ENCODE measurements around the gene COLQ.
"Not testable (repeated sequence)": the region's sequence is repeated elsewhere in the genome, so short reads cannot be mapped to it uniquely, and the experiment has no call there.

Gene COLQ

GRCh38 chr3:15420871-15421270 lies 100.6 kb downstream of the COLQ start:
- DNase-seq = no peak
- Histone ChIP-seq H3K9me3 (ENCODE audit: control insufficient read depth, low read length) (no peaks in the 10 kb centered on the region), H3K27me3 (replicated peaks; ENCODE audit: control insufficient read depth, insufficient read depth, low read length, poor library complexity, severe bottlenecking) (no peaks in the 10 kb centered on the region), H3K4me3 (ENCODE audit: insufficient read depth, low read depth, low read length, poor library complexity, severe bottlenecking) (no peak overlapping the region), H3K27ac (ENCODE audit: insufficient read depth, low read length, poor library complexity, severe bottlenecking) (no peak overlapping the region), H3K36me3 (ENCODE audit: control insufficient read depth, insufficient read depth, low read length) (peaks cover 3% of the 10 kb centered on the region), H3K4me1 (ENCODE audit: control insufficient read depth, insufficient read depth, low read length, poor library complexity, severe bottlenecking) (no peaks in the 10 kb centered on the region)

GRCh38 chr3:15410966-15411365 lies 110.5 kb downstream of the COLQ start:
- not testable (repeated sequence) for H3K9me3 ChIP-seq (ENCODE audit: control insufficient read depth, low read length); H3K4me3 ChIP-seq (ENCODE audit: insufficient read depth, low read depth, low read length, poor library complexity, severe bottlenecking); H3K27ac ChIP-seq (ENCODE audit: insufficient read depth, low read length, poor library complexity, severe bottlenecking); H3K4me1 ChIP-seq (ENCODE audit: control insufficient read depth, insufficient read depth, low read length, poor library complexity, severe bottlenecking); H3K27me3 ChIP-seq (replicated peaks; ENCODE audit: control insufficient read depth, insufficient read depth, low read length, poor library complexity, severe bottlenecking); DNase-seq
- H3K36me3 ChIP-seq (ENCODE audit: control insufficient read depth, insufficient read depth, low read length) = peaks cover 37% of the 10 kb centered on the region

- no peak overlapping the region for H3K4me3 ChIP-seq (ENCODE audit: insufficient read depth, low read depth, low read length, poor library complexity, severe bottlenecking)
- no peak for DNase-seq
- peaks cover 26% of the 10 kb centered on the region for H3K36me3 ChIP-seq (ENCODE audit: control insufficient read depth, insufficient read depth, low read length)
- no peak overlapping the region for H3K27ac ChIP-seq (ENCODE audit: insufficient read depth, low read length, poor library complexity, severe bottlenecking)
- no peaks in the 10 kb centered on the region for H3K9me3 ChIP-seq (ENCODE audit: control insufficient read depth, low read length)
- no peaks in the 10 kb centered on the region for H3K4me1 ChIP-seq (ENCODE audit: control insufficient read depth, insufficient read depth, low read length, poor library complexity, severe bottlenecking)
- no peaks in the 10 kb centered on the region for H3K27me3 ChIP-seq (replicated peaks; ENCODE audit: control insufficient read depth, insufficient read depth, low read length, poor library complexity, severe bottlenecking)
These were observed 111.7 kb downstream of the COLQ start for GRCh38 chr3:15409774-15410173.

DNA sequence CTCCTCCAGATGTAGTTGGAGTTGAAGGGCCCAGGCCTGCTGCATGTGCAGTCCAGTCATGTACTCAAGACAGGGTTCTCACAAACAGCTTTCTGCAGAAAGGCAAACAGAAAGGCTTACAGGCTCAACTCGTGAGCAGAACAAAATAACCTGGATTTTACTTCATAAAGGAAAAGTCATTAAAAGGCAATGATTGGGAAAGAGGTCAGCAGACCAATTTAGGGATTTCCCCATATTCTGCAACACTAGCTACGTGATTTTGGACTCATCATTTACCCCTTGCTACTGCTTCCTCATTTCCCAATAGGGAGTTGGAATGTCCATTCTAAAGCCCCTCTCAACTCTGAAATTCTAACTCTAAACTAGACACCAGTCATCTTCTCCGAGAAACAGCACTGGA lies 112.3 kb downstream of the COLQ start:
- Histone ChIP-seq H3K36me3 (ENCODE audit: control insufficient read depth, insufficient read depth, low read length) (peaks cover 22% of the 10 kb centered on the region), H3K27ac (ENCODE audit: insufficient read depth, low read length, poor library complexity, severe bottlenecking) (no peak overlapping the region), H3K27me3 (replicated peaks; ENCODE audit: control insufficient read depth, insufficient read depth, low read length, poor library complexity, severe bottlenecking) (no peaks in the 10 kb centered on the region), H3K4me3 (ENCODE audit: insufficient read depth, low read depth, low read length, poor library complexity, severe bottlenecking) (no peak overlapping the region), H3K9me3 (ENCODE audit: control insufficient read depth, low read length) (no peaks in the 10 kb centered on the region), H3K4me1 (ENCODE audit: control insufficient read depth, insufficient read depth, low read length, poor library complexity, severe bottlenecking) (no peaks in the 10 kb centered on the region)
- no peak for DNase-seq

GRCh38 chr3:15405448-15406050 lies 116.0 kb downstream of the COLQ start:
- no peaks in the 10 kb centered on the region for H3K27me3 ChIP-seq (replicated peaks; ENCODE audit: control insufficient read depth, insufficient read depth, low read length, poor library complexity, severe bottlenecking)
- H3K4me3 ChIP-seq (ENCODE audit: insufficient read depth, low read depth, low read length, poor library complexity, severe bottlenecking) = no peak overlapping the region
- peaks cover under 1% of the 10 kb centered on the region for H3K4me1 ChIP-seq (ENCODE audit: control insufficient read depth, insufficient read depth, low read length, poor library complexity, severe bottlenecking)
- H3K36me3 ChIP-seq (ENCODE audit: control insufficient read depth, insufficient read depth, low read length) = peaks cover 5% of the 10 kb centered on the region
- no peak for DNase-seq
- H3K27ac ChIP-seq (ENCODE audit: insufficient read depth, low read length, poor library complexity, severe bottlenecking) = no peak overlapping the region
- no peaks in the 10 kb centered on the region for H3K9me3 ChIP-seq (ENCODE audit: control insufficient read depth, low read length)

DNA sequence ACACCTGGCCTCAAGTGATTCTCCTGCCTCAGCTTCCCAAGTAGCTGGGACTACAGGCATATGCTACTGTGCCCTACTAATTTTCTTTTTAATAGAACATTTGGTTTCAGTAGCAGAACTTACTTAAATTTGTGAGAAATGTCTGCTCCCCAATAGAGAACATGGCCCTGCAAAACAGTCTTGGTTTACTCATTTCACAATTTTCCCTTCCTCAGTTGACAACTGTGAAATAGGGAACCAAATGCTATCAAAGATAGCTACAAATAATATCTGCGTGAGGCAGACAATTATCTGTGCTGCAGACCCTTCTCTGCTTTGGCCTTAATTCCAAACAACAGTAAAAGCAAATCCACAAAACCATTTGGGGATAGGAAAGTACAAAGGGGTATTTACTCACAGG lies 116.7 kb downstream of the COLQ start:
- DNase-seq = no peak
- Histone ChIP-seq H3K9me3 (ENCODE audit: control insufficient read depth, low read length) (no peaks in the 10 kb centered on the region), H3K27me3 (replicated peaks; ENCODE audit: control insufficient read depth, insufficient read depth, low read length, poor library complexity, severe bottlenecking) (no peaks in the 10 kb centered on the region), H3K4me1 (ENCODE audit: control insufficient read depth, insufficient read depth, low read length, poor library complexity, severe bottlenecking) (peaks cover 9% of the 10 kb centered on the region), H3K27ac (ENCODE audit: insufficient read depth, low read length, poor library complexity, severe bottlenecking) (no peak overlapping the region), H3K4me3 (ENCODE audit: insufficient read depth, low read depth, low read length, poor library complexity, severe bottlenecking) (no peak overlapping the region), H3K36me3 (ENCODE audit: control insufficient read depth, insufficient read depth, low read length) (peaks cover 4% of the 10 kb centered on the region)

GRCh38 chr3:15403965-15404364 lies 117.5 kb downstream of the COLQ start:
- no peak for DNase-seq
- H3K4me1 ChIP-seq (ENCODE audit: control insufficient read depth, insufficient read depth, low read length, poor library complexity, severe bottlenecking) = peaks cover 15% of the 10 kb centered on the region

DNA sequence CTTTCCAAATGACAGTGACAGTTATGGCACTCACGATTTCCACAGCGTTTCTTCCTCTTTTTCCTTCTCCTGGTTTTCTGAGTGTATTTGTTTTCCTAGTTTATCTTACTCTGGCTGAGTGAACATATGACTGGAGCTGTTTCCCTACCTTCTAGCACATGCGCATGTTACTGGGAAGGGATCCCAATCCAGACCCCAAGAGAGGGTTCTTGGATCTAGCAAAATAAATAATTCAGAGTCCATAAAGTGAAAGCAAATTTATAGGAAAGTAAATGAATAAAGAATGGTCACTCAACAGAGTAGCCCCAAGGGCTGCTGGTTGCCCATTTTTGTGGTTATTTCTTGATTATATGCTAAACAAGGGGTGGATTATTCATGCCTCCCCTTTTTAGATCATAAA lies 118.0 kb downstream of the COLQ start:
- no peaks in the 10 kb centered on the region for H3K27me3 ChIP-seq (replicated peaks; ENCODE audit: control insufficient read depth, insufficient read depth, low read length, poor library complexity, severe bottlenecking)
- no peak overlapping the region for H3K4me3 ChIP-seq (ENCODE audit: insufficient read depth, low read depth, low read length, poor library complexity, severe bottlenecking)
- no peaks in the 10 kb centered on the region for H3K36me3 ChIP-seq (ENCODE audit: control insufficient read depth, insufficient read depth, low read length)
- H3K9me3 ChIP-seq (ENCODE audit: control insufficient read depth, low read length) = no peaks in the 10 kb centered on the region
- DNase-seq = no peak
- peaks cover 15% of the 10 kb centered on the region for H3K4me1 ChIP-seq (ENCODE audit: control insufficient read depth, insufficient read depth, low read length, poor library complexity, severe bottlenecking)
- H3K27ac ChIP-seq (ENCODE audit: insufficient read depth, low read length, poor library complexity, severe bottlenecking) = no peak overlapping the region

More at GRCh38 chr3:15403965-15404364, 117.5 kb downstream of the COLQ start:
- H3K27ac ChIP-seq (ENCODE audit: insufficient read depth, low read length, poor library complexity, severe bottlenecking) = no peak overlapping the region
- no peaks in the 10 kb centered on the region for H3K27me3 ChIP-seq (replicated peaks; ENCODE audit: control insufficient read depth, insufficient read depth, low read length, poor library complexity, severe bottlenecking)
- H3K36me3 ChIP-seq (ENCODE audit: control insufficient read depth, insufficient read depth, low read length) = no peaks in the 10 kb centered on the region
- no peak overlapping the region for H3K4me3 ChIP-seq (ENCODE audit: insufficient read depth, low read depth, low read length, poor library complexity, severe bottlenecking)
- no peaks in the 10 kb centered on the region for H3K9me3 ChIP-seq (ENCODE audit: control insufficient read depth, low read length)

DNA sequence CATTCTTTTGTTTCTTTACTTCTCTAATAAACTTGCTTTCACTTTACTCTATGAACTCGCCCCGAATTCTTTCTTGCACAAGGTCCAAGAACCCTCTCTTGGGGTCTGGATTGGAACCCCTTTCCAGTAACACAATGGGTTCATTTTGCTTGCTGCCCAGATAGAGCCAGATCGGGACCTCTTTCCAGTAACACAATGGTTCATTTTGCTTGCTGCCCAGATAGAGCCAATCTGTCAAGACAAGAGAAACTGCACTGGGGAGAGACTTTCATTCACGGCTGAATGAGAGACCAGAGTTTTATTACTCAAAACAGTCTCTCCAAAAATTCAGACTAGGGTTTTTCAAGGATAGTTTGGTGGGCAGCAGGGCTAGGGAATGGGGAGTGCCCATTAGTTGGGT lies 119.6 kb downstream of the COLQ start:
- H3K27me3 ChIP-seq (replicated peaks; ENCODE audit: control insufficient read depth, insufficient read depth, low read length, poor library complexity, severe bottlenecking) = no peaks in the 10 kb centered on the region
- no peaks in the 10 kb centered on the region for H3K36me3 ChIP-seq (ENCODE audit: control insufficient read depth, insufficient read depth, low read length)
- no peak overlapping the region for H3K27ac ChIP-seq (ENCODE audit: insufficient read depth, low read length, poor library complexity, severe bottlenecking)
- no peaks in the 10 kb centered on the region for H3K9me3 ChIP-seq (ENCODE audit: control insufficient read depth, low read length)
- peaks cover 15% of the 10 kb centered on the region for H3K4me1 ChIP-seq (ENCODE audit: control insufficient read depth, insufficient read depth, low read length, poor library complexity, severe bottlenecking)
- no peak overlapping the region for H3K4me3 ChIP-seq (ENCODE audit: insufficient read depth, low read depth, low read length, poor library complexity, severe bottlenecking)
- no peak for DNase-seq

All from effector memory CD4-positive, alpha-beta T cell (primary cell).